Neural cell (in vitro differentiated cells): ENCODE data around the gene PCDHA4. TPM values are rescaled to one million over a fixed set of nuclear protein-coding genes. Genes with fewer than 3 reads are reported as not detected.
"Not testable (repeated sequence)": the region's sequence is repeated elsewhere in the genome, so short reads cannot be mapped to it uniquely, and the experiment has no call there.

Source experiments
- H2AFZ ChIP-seq: fragments of 200-600, 300-800 bp; sonication (generic), shearing (Covaris generic); 2 replicates; pipeline ENCODE4 v1.6.0; 2014; ENCODE audit warnings: low read depth, mild to moderate bottlenecking, antibody characterized with exemption, low read length, moderate library complexity
- H3F3A ChIP-seq: fragments of 200-600 bp; shearing (Covaris generic); 2 replicates; pipeline ENCODE4 v1.6.1; 2016; ENCODE audit warnings: mild to moderate bottlenecking, moderate library complexity, mixed read lengths, antibody characterized with exemption, low read length; ENCODE audit not compliant: insufficient read depth, poor library complexity, severe bottlenecking
- H3K27ac ChIP-seq: fragments of 200-600, 300-800 bp; sonication (generic), shearing (Covaris generic); 2 replicates; pipeline ENCODE4 v1.5.1; 2014; ENCODE audit warnings: mild to moderate bottlenecking, low read length, moderate library complexity
- H3K27me3 ChIP-seq: fragments of 300-800, 200-600 bp; sonication (generic), shearing (Covaris generic); 2 replicates; pipeline ENCODE4 v1.6.0; 2014; ENCODE audit warnings: mild to moderate bottlenecking, low read depth, low read length, moderate library complexity; ENCODE audit not compliant: insufficient read depth
- H3K36me3 ChIP-seq: fragments of 300-800, 200-600 bp; sonication (generic), shearing (Covaris generic); 2 replicates; pipeline ENCODE4 v1.5.1; 2014; ENCODE audit warnings: mild to moderate bottlenecking, antibody characterized with exemption, low read length, moderate library complexity; ENCODE audit not compliant: insufficient read depth
- H3K4me2 ChIP-seq: fragments of 300-800, 200-600 bp; sonication (generic), shearing (Covaris generic); 2 replicates; pipeline ENCODE4 v1.6.0; 2014; ENCODE audit warnings: mild to moderate bottlenecking, low read length
- H3K4me3 ChIP-seq: fragments of 300-800, 200-600 bp; sonication (generic), shearing (Covaris generic); 2 replicates; pipeline ENCODE4 v1.5.1; 2014; ENCODE audit warnings: mild to moderate bottlenecking, low read length, moderate library complexity
- H3K79me2 ChIP-seq: fragments of 200-600 bp; shearing (Covaris generic); replicated peaks from 2 replicates; pipeline ENCODE4 v1.6.0; 2014; ENCODE audit warnings: mild to moderate bottlenecking, low read length, moderate library complexity; ENCODE audit not compliant: insufficient read depth
- H3K9ac ChIP-seq: fragments of 300-800, 200-600 bp; sonication (generic), shearing (Covaris generic); 2 replicates; pipeline ENCODE4 v1.6.1; 2016; ENCODE audit warnings: mild to moderate bottlenecking, low read length, mixed read lengths
- H3K9me2 ChIP-seq: fragments of 200-600 bp; shearing (Covaris generic); 2 replicates; pipeline ENCODE4 v1.6.1; 2016; ENCODE audit warnings: mild to moderate bottlenecking, low read length, mixed read lengths; ENCODE audit not compliant: insufficient read depth
- H3K9me3 ChIP-seq: fragments of 200-600, 300-800 bp; sonication (generic), shearing (Covaris generic); 2 replicates; pipeline ENCODE4 v1.6.1; 2016; ENCODE audit warnings: mild to moderate bottlenecking, mixed run types, low read length, moderate library complexity, mixed read lengths
- H4K20me1 ChIP-seq: fragments of 200-600 bp; shearing (Covaris generic); 2 replicates; pipeline ENCODE4 v1.6.1; 2016; ENCODE audit warnings: mild to moderate bottlenecking, mixed run types; ENCODE audit not compliant: insufficient read depth
- CTCF ChIP-seq: fragments of 450-650 bp; IDR thresholded peaks from 2 replicates; pipeline ENCODE4 v1.5.1; 2014; ENCODE audit warnings: antibody characterized with exemption, mild to moderate bottlenecking, moderate library complexity; ENCODE audit not compliant: poor library complexity, severe bottlenecking
- EP300 ChIP-seq: fragments of 450-650 bp; conservative IDR thresholded peaks from 2 replicates; pipeline ENCODE4 v1.6.1; 2014; ENCODE audit warnings: antibody characterized with exemption, mild to moderate bottlenecking, moderate library complexity; ENCODE audit not compliant: poor library complexity, severe bottlenecking
- EZH2 ChIP-seq: fragments of 200-600, 300-800 bp; shearing (Covaris generic), sonication (generic); IDR thresholded peaks from 2 replicates; pipeline ENCODE4 v1.6.1; 2014; ENCODE audit warnings: antibody characterized with exemption, low read length, borderline replicate concordance, mild to moderate bottlenecking; ENCODE audit not compliant: insufficient read depth, poor library complexity, severe bottlenecking
- MXI1 ChIP-seq: fragments of 450-650 bp; conservative IDR thresholded peaks from 2 replicates; pipeline ENCODE4 v1.6.1; 2014; ENCODE audit warnings: antibody characterized with exemption, mild to moderate bottlenecking; ENCODE audit not compliant: poor library complexity, severe bottlenecking
- POLR2AphosphoS5 ChIP-seq: IDR thresholded peaks from 2 replicates; pipeline ENCODE4 v1.6.1; 2012
- RAD21 ChIP-seq: fragments of 450-650 bp; conservative IDR thresholded peaks from 2 replicates; pipeline ENCODE4 v1.6.1; 2014; ENCODE audit warnings: antibody characterized with exemption, mild to moderate bottlenecking, moderate library complexity
- REST ChIP-seq: IDR thresholded peaks from 2 replicates; pipeline ENCODE4 v1.6.1; 2012; ENCODE audit warnings: borderline replicate concordance
- SMC3 ChIP-seq: fragments of 450-650 bp; conservative IDR thresholded peaks from 2 replicates; pipeline ENCODE4 v1.6.1; 2014; ENCODE audit warnings: antibody characterized with exemption, mild to moderate bottlenecking, moderate library complexity; ENCODE audit not compliant: poor library complexity
- polyA plus RNA-seq: library from polyadenylated mRNA; depleted of rRNA; stranded (reverse); fragments of >200 nt; gene quantifications from 2 replicates; pipeline ENCODE4 v1.2.3, GENCODE V29; 2014

The PCDHA4 gene
- polyA plus RNA-seq, 1 donor from 2014 or later, result 43.6 TPM

GRCh38 chr5:140801494-140801841 lies 5.4 kb upstream of the PCDHA4 start:
- Histone ChIP-seq H3K9me2 (no peaks in the 10 kb centered on the region), H3K9ac (no peak overlapping the region), H3K79me2 (peaks cover 24% of the 10 kb centered on the region), H4K20me1 (no peaks in the 10 kb centered on the region), H2AFZ (no peak overlapping the region), H3K9me3 (peaks cover 49% of the 10 kb centered on the region), H3K4me3 (no peak overlapping the region), H3F3A (no peaks in the 10 kb centered on the region), H3K27ac (no peak overlapping the region), H3K4me2 (no peak overlapping the region), H3K27me3 (no peaks in the 10 kb centered on the region), H3K36me3 (peaks cover 30% of the 10 kb centered on the region)
- no peak for TF ChIP-seq RAD21
- no peak for TF ChIP-seq CTCF
- no peak for TF ChIP-seq MXI1
- no peak for TF ChIP-seq EZH2
- TF ChIP-seq POLR2AphosphoS5, result no peak
- TF ChIP-seq REST, result no peak
- TF ChIP-seq SMC3, result no peak

DNA sequence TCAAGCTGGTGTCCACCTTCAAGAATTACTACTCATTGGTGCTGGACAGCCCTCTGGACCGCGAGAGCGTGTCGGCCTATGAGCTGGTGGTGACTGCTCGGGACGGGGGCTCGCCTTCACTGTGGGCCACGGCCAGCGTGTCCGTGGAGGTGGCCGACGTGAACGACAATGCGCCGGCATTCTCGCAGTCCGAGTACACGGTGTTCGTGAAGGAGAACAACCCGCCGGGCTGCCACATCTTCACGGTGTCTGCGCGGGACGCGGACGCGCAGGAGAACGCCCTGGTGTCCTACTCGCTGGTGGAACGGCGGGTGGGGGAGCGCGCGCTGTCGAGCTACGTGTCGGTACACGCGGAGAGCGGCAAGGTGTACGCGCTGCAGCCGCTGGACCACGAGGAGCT lies 4.5 kb upstream of the PCDHA4 start:
- not testable (repeated sequence) for H2AFZ ChIP-seq, H3K27me3 ChIP-seq, H3K9ac ChIP-seq, H3K9me2 ChIP-seq, H3K4me2 ChIP-seq, H3K4me3 ChIP-seq, H4K20me1 ChIP-seq, H3F3A ChIP-seq, H3K27ac ChIP-seq
- Histone ChIP-seq H3K36me3 (peaks cover 23% of the 10 kb centered on the region), H3K9me3 (peaks cover 40% of the 10 kb centered on the region), H3K79me2 (peaks cover 22% of the 10 kb centered on the region)

GRCh38 chr5:140802781-140803271 lies 4.0 kb upstream of the PCDHA4 start:
- Histone ChIP-seq H3K79me2 (peaks cover 21% of the 10 kb centered on the region), H3K27ac (no peak overlapping the region), H3K9me3 (peaks cover 35% of the 10 kb centered on the region), H3F3A (no peaks in the 10 kb centered on the region), H3K27me3 (no peaks in the 10 kb centered on the region), H3K4me3 (peak overlapping the region; percentile 4), H3K4me2 (no peak overlapping the region), H3K9ac (no peak overlapping the region), H3K36me3 (peaks cover 23% of the 10 kb centered on the region), H3K9me2 (no peaks in the 10 kb centered on the region), H2AFZ (no peak overlapping the region), H4K20me1 (no peaks in the 10 kb centered on the region)
- TF ChIP-seq CTCF (no peak), EZH2 (no peak), POLR2AphosphoS5 (no peak), EP300 (no peak)

GRCh38 chr5:140808241-140808888 lies 1.5 kb downstream of the PCDHA4 start:
- not testable (repeated sequence) for H2AFZ ChIP-seq, H3K27me3 ChIP-seq, H3F3A ChIP-seq, H4K20me1 ChIP-seq, H3K9me2 ChIP-seq, H3K9ac ChIP-seq
- H3K36me3 ChIP-seq, result peaks cover 16% of the 10 kb centered on the region
- H3K27ac ChIP-seq, result peak overlapping the region; percentile 99
- H3K9me3 ChIP-seq, result peaks cover 18% of the 10 kb centered on the region
- H3K79me2 ChIP-seq, result peaks cover 63% of the 10 kb centered on the region
- H3K4me2 ChIP-seq, result peak overlapping the region; percentile 72
- H3K4me3 ChIP-seq, result peak overlapping the region; percentile 72
